Measurements from ENCODE around the gene KRTAP9-9.
"Not testable (repeated sequence)": the region's sequence is repeated elsewhere in the genome, so short reads cannot be mapped to it uniquely, and the experiment has no call there.

Gene KRTAP9-9

DNA sequence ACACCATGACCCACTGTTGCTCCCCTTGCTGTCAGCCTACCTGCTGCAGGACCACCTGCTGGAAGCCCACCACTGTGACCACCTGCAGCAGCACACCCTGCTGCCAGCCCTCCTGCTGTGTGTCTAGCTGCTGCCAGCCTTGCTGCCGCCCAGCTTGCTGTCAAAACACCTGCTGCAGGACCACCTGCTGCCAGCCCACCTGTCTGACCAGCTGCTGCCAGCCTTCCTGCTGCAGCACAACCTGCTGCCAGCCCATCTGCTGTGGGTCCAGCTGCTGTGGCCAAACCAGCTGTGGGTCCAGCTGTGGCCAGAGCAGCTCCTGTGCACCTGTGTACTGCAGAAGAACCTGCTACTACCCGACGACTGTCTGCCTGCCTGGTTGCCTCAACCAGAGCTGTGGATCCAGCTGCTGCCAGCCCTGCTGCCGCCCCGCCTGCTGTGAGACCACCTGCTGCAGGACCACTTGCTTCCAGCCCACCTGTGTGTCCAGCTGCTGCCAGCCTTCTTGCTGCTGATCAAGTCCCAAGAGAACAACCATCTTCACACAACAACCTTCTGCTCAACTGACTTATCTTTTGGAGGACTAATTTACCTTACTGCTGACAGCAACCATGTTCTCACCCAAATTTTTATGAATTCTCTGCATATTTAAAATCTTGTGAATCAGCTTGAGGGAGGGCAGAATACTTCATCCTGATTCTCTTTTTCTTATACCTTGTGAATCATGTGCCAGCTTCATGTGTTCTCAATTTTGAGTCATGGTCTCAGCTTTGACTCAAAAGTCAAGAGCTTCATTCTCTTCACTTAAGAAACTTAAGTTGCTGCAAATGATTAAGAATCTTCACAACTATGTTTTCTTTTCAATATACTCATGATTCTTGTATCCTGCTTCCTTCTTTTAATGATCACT lies at the start of gene KRTAP9-9:
KRTAP9-9 (plus strand) TSS at position 4 of the 910 bp plus-strand sequence.
- DNase-seq (ENCODE audit: low read depth in 2 of 2): not testable (repeated sequence)

GRCh38 chr17:41211845-41212466 lies 43.2 kb upstream of the KRTAP9-9 start:
- no peak for DNase-seq (ENCODE audit: low read depth in 2 of 2)

- no peak for DNase-seq (ENCODE audit: low read depth in 2 of 2)
Measured at GRCh38 chr17:41212524-41213169, 42.5 kb upstream of the KRTAP9-9 start.

DNA sequence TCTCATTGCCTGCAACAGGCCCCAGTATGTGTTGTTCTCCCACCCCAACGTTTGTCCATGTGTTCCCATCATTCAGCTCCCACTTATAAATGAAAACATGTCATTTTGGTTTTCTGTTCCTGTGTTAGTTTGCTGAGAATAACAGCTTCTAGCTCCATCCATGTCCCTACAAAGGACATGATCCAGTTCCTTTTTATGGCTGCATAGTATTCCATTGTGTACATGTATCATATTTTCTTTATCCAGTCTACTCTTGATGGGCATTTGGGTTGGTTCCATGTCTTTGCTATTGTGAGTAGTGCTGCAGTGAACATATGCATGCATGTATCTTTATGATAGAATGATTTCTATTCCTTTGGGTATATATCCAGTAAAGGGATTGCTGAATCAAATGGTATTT lies 39.5 kb upstream of the KRTAP9-9 start:
- no peak for DNase-seq (ENCODE audit: low read depth in 2 of 2)

DNA sequence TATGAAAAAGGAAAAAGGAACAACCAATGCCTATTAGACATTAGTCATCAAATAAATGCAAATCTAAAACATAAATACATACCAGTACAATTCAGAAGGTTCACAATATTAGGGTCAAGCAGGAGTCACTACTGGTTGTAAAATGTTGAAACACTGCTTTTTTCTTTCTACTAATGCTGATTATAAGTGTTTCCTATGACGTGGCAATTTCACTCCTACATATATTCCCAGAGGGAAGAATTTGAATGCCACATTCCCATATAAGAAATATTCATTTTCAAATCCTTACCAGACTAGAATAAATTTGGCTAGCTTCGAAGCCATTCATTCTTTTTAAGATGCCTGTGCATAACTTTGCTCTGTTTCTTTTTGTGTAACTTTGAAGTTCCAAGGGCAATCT lies 31.4 kb upstream of the KRTAP9-9 start:
- no peak for DNase-seq (ENCODE audit: low read depth in 2 of 2)

DNA sequence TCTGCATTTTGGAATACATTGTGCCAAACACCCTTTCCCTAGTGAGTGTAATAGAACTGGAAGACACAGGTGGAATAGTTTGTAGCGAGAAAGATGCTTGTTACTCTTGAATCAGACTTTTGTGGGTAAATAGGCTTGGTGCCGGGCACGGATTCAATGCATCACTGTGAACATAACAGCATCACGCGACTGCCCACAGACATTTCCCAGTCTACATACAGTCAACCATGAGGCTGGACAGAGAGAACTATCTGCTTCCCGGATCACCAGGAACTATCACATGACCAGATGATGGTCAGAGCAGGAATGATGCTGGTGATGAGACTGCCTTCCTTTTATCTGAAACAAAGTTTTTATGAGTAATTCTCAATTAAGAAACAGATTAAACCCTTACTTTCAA lies 29.1 kb upstream of the KRTAP9-9 start:
- DNase-seq (ENCODE audit: low read depth in 2 of 2): no peak

DNA sequence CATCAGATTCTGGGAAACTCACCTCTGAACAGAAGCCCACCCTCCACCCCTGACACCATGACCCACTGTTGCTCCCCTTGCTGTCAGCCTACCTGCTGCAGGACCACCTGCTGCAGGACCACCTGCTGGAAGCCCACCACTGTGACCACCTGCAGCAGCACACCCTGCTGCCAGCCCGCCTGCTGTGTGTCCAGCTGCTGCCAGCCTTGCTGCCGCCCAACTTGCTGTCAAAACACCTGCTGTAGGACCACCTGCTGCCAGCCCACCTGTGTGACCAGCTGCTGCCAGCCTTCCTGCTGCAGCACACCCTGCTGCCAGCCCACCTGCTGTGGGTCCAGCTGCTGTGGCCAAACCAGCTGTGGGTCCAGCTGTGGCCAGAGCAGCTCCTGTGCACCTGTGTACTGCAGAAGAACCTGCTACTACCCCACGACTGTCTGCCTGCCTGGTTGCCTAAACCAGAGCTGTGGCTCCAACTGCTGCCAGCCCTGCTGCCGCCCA lies 28.5 kb upstream of the KRTAP9-9 start, which contains the start of gene KRTAP9-2:
KRTAP9-2 (plus strand) TSS at position 51 of the 498 bp plus-strand sequence; CDS start at position 58, 7 bp downstream.
- DNase-seq (ENCODE audit: low read depth in 2 of 2): not testable (repeated sequence)

DNA sequence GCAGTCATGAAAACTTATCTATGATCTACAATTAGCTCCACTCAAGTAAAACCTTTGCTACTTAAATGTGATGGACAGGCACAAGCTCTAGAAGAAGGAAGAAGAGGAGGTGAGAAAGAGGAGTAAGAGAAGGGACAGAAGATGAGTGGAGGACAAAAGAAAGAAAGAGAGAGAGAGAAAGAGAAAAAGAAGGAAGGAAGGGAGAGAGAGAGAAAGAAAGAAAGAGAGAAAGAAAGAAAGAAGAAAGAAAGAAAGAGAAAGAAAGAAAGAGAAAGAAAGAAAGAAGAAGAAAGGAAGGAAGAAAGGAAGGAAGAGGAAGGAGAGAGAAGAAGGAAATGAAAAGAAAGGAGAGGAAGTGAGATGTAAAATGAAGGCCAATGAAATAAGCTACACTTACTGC lies 25.1 kb upstream of the KRTAP9-9 start:
- DNase-seq (ENCODE audit: low read depth in 2 of 2): no peak

DNA sequence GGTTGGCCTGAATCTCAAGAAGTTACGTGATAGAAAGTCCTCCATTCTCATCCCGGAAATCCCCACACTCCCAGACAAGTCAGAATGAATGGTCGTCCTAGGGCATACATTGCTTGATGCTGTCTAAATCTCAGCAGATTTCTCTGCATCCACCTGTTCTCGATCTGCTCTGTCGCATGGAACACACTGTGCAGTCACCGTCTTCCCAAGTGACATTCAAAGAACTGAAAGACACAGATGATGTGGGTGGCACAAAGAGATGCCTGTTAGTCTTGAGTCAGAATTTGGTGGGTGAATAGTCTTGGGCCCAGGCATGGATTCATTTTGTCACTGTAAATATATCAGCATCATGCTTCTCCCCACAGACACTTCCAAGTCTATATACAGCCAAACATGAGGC lies 23.5 kb upstream of the KRTAP9-9 start:
- no peak for DNase-seq (ENCODE audit: low read depth in 2 of 2)

DNA sequence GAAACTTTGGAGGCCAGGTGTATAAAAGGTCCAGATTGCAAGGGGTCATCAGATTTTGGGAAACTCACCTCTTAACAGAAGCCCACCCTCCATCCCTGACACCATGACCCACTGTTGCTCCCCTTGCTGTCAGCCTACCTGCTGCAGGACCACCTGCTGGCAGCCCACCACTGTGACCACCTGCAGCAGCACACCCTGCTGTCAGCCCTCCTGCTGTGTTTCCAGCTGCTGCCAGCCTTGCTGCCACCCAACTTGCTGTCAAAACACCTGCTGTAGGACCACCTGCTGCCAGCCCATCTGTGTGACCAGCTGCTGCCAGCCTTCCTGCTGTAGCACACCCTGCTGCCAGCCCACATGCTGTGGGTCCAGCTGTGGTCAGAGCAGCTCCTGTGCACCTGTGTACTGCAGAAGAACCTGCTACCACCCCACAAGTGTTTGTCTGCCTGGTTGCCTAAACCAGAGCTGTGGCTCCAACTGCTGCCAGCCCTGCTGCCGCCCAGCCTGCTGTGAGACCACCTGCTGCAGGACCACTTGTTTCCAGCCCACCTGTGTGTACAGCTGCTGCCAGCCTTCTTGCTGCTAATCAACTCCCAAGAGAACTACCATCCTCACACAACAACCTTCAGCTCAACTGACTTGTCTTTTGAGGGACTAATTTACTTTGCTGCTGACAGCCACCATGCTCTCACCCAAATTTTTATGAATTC lies 22.6 kb upstream of the KRTAP9-9 start, which contains the start of gene KRTAP9-3:
KRTAP9-3 (plus strand) TSS at position 51 of the 707 bp plus-strand sequence; CDS start at position 104, 53 bp downstream.
- not testable (repeated sequence) for DNase-seq (ENCODE audit: low read depth in 2 of 2)

- DNase-seq (ENCODE audit: low read depth in 2 of 2): not testable (repeated sequence)
Measured at GRCh38 chr17:41237116-41237515, 18.1 kb upstream of the KRTAP9-9 start.

- DNase-seq (ENCODE audit: low read depth in 2 of 2): not testable (repeated sequence)
Measured at GRCh38 chr17:41237949-41238437, 17.2 kb upstream of the KRTAP9-9 start, which contains the start of gene KRTAP9-8. TSS of gene KRTAP9-8 (plus strand) at chr17:41237999. CDS start at chr17:41238052, 53 bp downstream.

DNA sequence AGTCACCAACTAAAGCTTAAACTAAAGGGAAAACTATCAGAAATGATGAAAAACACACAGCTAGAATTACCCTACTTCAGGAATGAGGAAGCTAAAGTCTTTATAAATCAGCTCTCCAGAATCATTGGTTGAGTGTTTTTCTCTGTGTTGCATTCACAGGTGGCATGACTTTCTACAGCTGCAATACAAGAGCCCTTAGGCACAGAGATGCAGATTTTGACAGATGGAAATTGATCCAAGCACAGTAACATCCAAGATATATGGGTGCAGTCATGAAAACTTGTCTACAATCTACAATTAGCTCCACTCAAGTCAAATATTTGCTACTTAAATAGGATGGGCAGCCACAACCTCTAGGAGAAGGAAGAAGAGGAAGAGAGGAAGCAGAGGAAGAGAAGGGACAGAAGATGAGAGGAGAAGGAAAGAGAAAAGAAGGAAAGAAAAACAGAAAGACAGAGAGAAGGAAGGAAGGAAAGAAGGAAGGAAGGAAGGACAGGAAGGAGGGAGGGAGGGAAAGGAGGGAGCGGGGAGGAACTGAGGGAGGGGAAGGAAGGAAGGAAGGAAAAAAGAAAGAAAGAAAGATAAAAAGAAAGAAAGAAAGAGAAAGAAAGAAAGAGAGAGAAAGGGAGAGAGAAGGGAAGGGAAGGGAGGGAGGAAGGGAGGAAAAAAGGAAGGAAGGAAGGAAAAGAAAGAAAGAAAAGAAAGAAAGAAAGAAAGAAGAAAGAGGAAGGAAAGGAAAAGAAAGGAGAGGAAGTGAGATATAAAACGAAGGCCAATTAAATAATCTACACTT lies 8.0 kb upstream of the KRTAP9-9 start:
- DNase-seq (ENCODE audit: low read depth in 2 of 2): not testable (repeated sequence)

DNA sequence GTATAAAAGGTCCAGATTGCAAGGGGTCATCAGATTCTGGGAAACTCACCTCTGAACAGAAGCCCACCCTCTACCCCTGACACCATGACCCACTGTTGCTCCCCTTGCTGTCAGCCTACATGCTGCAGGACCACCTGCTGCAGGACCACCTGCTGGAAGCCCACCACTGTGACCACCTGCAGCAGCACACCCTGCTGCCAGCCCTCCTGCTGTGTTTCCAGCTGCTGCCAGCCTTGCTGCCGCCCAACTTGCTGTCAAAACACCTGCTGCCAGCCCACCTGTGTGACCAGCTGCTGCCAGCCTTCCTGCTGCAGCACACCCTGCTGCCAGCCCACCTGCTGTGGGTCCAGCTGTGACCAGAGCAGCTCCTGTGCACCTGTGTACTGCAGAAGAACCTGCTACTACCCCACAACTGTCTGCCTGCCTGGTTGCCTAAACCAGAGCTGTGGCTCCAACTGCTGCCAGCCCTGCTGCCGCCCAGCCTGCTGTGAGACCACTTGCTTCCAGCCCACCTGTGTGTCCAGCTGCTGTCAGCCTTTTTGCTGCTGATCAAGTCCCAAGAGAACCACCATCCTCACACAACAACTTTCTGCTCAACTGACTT lies 5.4 kb upstream of the KRTAP9-9 start, which contains the start of gene KRTAP9-4:
KRTAP9-4 (plus strand) TSS at position 51 of the 604 bp plus-strand sequence; CDS start at position 85, 34 bp downstream.
- DNase-seq (ENCODE audit: low read depth in 2 of 2): not testable (repeated sequence)

DNA sequence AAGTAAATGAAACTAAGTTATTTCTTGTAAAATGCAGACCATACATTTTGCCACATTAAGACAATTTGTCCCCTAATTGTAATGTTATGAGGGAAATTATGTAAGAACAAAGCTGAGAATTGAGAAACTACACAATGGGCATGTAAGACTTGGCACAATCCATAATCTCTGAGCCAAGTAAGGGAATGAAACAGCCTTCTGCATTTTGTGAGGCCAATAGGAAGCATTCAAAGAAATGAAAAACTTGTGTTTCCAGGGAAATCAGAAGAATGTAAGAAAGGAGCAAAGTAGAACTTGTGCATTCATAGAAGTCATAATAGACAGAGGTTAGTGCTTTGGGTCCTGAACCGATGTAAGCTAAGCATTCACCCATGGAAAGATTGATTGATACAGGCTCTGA lies 3.9 kb upstream of the KRTAP9-9 start:
- no peak for DNase-seq (ENCODE audit: low read depth in 2 of 2)

DNA sequence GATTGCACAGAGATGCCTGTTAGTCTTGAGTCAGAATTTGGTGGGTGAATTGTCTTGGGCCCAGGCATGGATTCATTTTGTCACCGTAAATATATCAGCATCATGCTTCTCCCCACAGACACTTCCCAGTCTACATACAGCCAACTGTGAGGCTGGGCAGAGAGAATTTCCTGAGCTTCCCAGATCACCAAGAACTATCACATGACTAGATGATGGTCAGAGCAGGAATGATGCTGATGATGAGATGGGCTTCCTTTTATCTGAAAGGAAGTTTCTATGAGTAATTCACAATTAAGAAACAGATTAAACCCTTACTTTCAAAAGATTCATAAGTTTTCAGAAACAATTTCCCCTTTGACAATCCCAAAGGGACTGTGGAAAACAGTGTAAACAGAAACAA lies 323 bp upstream of the KRTAP9-9 start:
- no peak for DNase-seq (ENCODE audit: low read depth in 2 of 2)

- DNase-seq (ENCODE audit: low read depth in 2 of 2): no peak
Measured at GRCh38 chr17:41256291-41256685, 1.1 kb downstream of the KRTAP9-9 start.

DNA sequence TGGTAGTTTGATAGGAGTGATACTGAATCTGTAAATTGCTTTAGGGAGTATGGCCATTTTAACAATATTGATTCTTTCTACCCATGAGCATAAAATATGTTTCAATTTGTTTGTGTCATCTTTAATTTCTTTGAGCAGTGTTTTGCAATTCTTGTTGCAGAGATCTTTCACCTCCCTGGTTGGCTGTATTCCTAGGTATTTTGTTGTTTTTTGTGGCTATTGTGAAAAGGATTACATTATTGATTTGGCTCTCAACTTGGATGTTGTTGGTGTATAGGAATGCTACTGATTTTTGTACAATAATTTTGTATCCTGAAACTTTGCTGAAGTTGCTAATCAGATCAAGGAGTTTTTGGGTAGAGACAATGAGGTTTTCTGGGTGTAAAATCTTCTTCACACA lies 3.2 kb downstream of the KRTAP9-9 start:
- no peak for DNase-seq (ENCODE audit: low read depth in 2 of 2)

- DNase-seq (ENCODE audit: low read depth in 2 of 2): no peak
Measured at GRCh38 chr17:41263212-41263611, 8.0 kb downstream of the KRTAP9-9 start.

DNA sequence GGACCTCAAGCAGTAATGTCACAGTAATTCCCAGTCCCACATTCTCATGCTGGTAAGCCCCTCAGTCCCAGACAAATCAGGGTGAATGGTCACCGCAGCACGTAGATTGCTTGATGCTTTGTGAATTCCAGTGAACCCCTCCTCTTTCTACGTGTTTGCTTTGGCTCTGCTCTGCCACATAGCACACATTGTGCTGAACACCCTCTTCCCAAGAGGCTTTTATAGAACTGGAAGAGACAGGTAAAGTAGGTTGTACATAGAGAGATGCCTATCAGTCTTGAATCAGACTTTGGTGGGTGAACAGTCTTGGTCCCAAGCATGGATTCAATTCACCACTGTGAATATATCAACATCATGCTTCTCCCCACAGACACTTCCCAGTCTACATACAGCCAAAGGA lies 9.4 kb downstream of the KRTAP9-9 start:
- DNase-seq (ENCODE audit: low read depth in 2 of 2): no peak
